HCT116 (cell line): ENCODE results near the gene ARID2. TPM values are rescaled to one million over a fixed set of nuclear protein-coding genes. Genes with fewer than 3 reads are reported as not detected.

Source experiments
- ATAC-seq: fragments of 200-7000 bp; cut with Tn5 transposase; 2 replicates; pipeline ENCODE4 v1.9.1; 2020; ENCODE audit warnings: mild to moderate bottlenecking, moderate library complexity
- BruUV-seq: library from RNA; stranded (reverse); fragments of 400-500 nt; replicated peaks from 2 replicates; lab custom pipeline; 2021; lab: Mats Ljungman, UMichigan
- CTCF ChIA-PET: fragments of 300-600 bp; sonication (Branson Sonifier 250); formaldehyde crosslinking; loops from one replicate; lab custom pipeline; 2021; ENCODE audit warnings: antibody characterized with exemption; lab: Charles Lee
- POLR2A ChIA-PET: fragments of 300-600, 350-600 bp; sonication (Branson Sonifier 250); formaldehyde crosslinking; loops from one replicate; lab custom pipeline; 2021; ENCODE audit warnings: antibody characterized with exemption; lab: Charles Lee
- RAD21 ChIA-PET, 2 experiments: fragments of 300-600 bp; sonication (Branson Sonifier 250); formaldehyde crosslinking; loops; one replicate each; lab custom pipeline; 2023; ENCODE audit warnings: low total read pairs in 2 of 2; ENCODE audit not compliant: uncharacterized antibody in 2 of 2, unreplicated experiment in 2 of 2, low non-redundant PET in 1 of 2; lab: Charles Lee
- DNase-seq: peaks from one replicate; pipeline ENCODE4 v3.0.0-alpha.2; 2010; ENCODE audit warnings: low read depth, low spot score
- H2AFZ ChIP-seq: fragments of 200-600 bp; shearing (Covaris generic), sonication (generic); 2 replicates; pipeline ENCODE4 v1.6.1; 2017; ENCODE audit warnings: low read depth, mixed run types, mixed read lengths, antibody characterized with exemption, low read length; ENCODE audit not compliant: poor library complexity, severe bottlenecking
- H3K27ac ChIP-seq: 2 replicates; pipeline ENCODE4 v1.5.1; 2012; ENCODE audit warnings: low read depth, low read length
- H3K27me3 ChIP-seq: fragments of 200-600 bp; sonication (generic); 2 replicates; pipeline ENCODE4 v1.6.1; 2016; ENCODE audit warnings: mixed run types, low read length, mixed read lengths; ENCODE audit not compliant: insufficient read depth
- H3K36me3 ChIP-seq, 2 experiments: fragments of 200-500 bp in 1 of 2; fragments of 200-600 bp in 1 of 2; sonication (Bioruptor generic) in 1 of 2; sonication (generic) in 1 of 2; 2 replicates each; pipeline versions ENCODE4 v1.5.1 to v1.6.1; 2014 to 2016; ENCODE audit warnings: low read length in 2 of 2, inconsistent platforms in 1 of 2, mixed read lengths in 1 of 2, mixed run types in 1 of 2; ENCODE audit not compliant: insufficient read depth in 2 of 2, control insufficient read depth in 1 of 2
- H3K4me1 ChIP-seq, 2 experiments: fragments of 200-600 bp in 1 of 2; sonication (generic) in 1 of 2; 2 replicates each; pipeline versions ENCODE4 v1.5.1 to v1.6.1; 2012 to 2017; ENCODE audit warnings: low read length in 2 of 2, inconsistent platforms in 1 of 2, mild to moderate bottlenecking in 1 of 2, mixed read lengths in 1 of 2, mixed run types in 1 of 2, moderate library complexity in 1 of 2; ENCODE audit not compliant: insufficient read depth in 2 of 2, control insufficient read depth in 1 of 2
- H3K4me2 ChIP-seq: fragments of 200-600 bp; sonication (generic); 2 replicates; pipeline ENCODE4 v1.6.1; 2017; ENCODE audit warnings: mixed run types, low read length, mixed read lengths
- H3K4me3 ChIP-seq, 2 experiments: fragments of 200-600 bp in 1 of 2; sonication (generic) in 1 of 2; replicated peaks in 1 of 2; 2 replicates each; pipeline ENCODE4 v1.5.1; 2011 to 2016; ENCODE audit warnings: low read length in 2 of 2, control low read depth in 1 of 2, low read depth in 1 of 2, mild to moderate bottlenecking in 1 of 2, mixed read lengths in 1 of 2, mixed run types in 1 of 2
- H3K79me2 ChIP-seq: fragments of 200-600 bp; sonication (generic); 2 replicates; pipeline ENCODE4 v1.6.1; 2017; ENCODE audit warnings: mild to moderate bottlenecking, mixed run types, low read length, moderate library complexity, mixed read lengths; ENCODE audit not compliant: insufficient read depth
- H3K9ac ChIP-seq: fragments of 200-600 bp; sonication (generic); 2 replicates; pipeline ENCODE4 v1.6.1; 2016; ENCODE audit warnings: low read length, mixed read lengths
- H3K9me2 ChIP-seq: fragments of 200-600 bp; sonication (generic), shearing (Covaris generic); 2 replicates; pipeline ENCODE4 v1.6.1; 2017; ENCODE audit warnings: mixed run types, mild to moderate bottlenecking, moderate library complexity; ENCODE audit not compliant: insufficient read depth
- H3K9me3 ChIP-seq, 2 experiments: fragments of 200-500 bp in 1 of 2; fragments of 200-600 bp in 1 of 2; sonication (Bioruptor generic) in 1 of 2; sonication (generic) in 1 of 2; 2 replicates each; pipeline ENCODE4 v1.6.1; 2014 to 2017; ENCODE audit warnings: low read length in 2 of 2, mixed read lengths in 2 of 2, inconsistent platforms in 1 of 2, low read depth in 1 of 2, mild to moderate bottlenecking in 1 of 2, mixed run types in 1 of 2, moderate library complexity in 1 of 2; ENCODE audit not compliant: control insufficient read depth in 1 of 2, insufficient read depth in 1 of 2
- H4K20me1 ChIP-seq: fragments of 200-600 bp; sonication (generic), shearing (Covaris generic); 2 replicates; pipeline ENCODE4 v1.6.1; 2017; ENCODE audit warnings: mixed run types, mild to moderate bottlenecking, moderate library complexity; ENCODE audit not compliant: insufficient read depth
- MAX ChIP-seq: IDR thresholded peaks from 2 replicates; pipeline ENCODE4 v1.6.1; 2012
- SIN3A ChIP-seq: IDR thresholded peaks from 2 replicates; pipeline ENCODE4 v1.6.1; 2012; ENCODE audit warnings: low read depth
- TCF7L2 ChIP-seq: IDR thresholded peaks from 2 replicates; pipeline ENCODE4 v1.7.0; 2011; ENCODE audit warnings: borderline replicate concordance, inconsistent platforms; ENCODE audit not compliant: insufficient read depth, insufficient read length; ENCODE audit errors: extremely low read depth
- YY1 ChIP-seq: IDR thresholded peaks from 2 replicates; pipeline ENCODE4 v1.6.1; 2011; ENCODE audit warnings: low read length, low read depth, moderate library complexity, mild to moderate bottlenecking; ENCODE audit not compliant: insufficient replicate concordance; ENCODE audit errors: extremely low read depth
- intact Hi-C: fragments of 100-400 bp; cut with micrococcal nuclease; formaldehyde crosslinking; loops from 2 replicates; pipeline ENCODE4 v1.10.0; 2022
- total RNA-seq: library from RNA; stranded (reverse); gene quantifications from one replicate; pipeline ENCODE4 v1.2.1, GENCODE V29; 2021; ENCODE audit not compliant: unreplicated experiment
- TF ChIP-seq, protein P1 (sequence below): IDR thresholded peaks from 2 replicates; pipeline ENCODE4 v1.6.1; 2012; ENCODE audit warnings: low read depth

Gene ARID2
- total RNA-seq, 1 experiment from 2014 or later: 30.5 TPM

- intact Hi-C loops: no loop called here
- TF ChIP-seq TCF7L2: no peak
- no peak for TF ChIP-seq YY1
- TF ChIP-seq, protein P1, sequence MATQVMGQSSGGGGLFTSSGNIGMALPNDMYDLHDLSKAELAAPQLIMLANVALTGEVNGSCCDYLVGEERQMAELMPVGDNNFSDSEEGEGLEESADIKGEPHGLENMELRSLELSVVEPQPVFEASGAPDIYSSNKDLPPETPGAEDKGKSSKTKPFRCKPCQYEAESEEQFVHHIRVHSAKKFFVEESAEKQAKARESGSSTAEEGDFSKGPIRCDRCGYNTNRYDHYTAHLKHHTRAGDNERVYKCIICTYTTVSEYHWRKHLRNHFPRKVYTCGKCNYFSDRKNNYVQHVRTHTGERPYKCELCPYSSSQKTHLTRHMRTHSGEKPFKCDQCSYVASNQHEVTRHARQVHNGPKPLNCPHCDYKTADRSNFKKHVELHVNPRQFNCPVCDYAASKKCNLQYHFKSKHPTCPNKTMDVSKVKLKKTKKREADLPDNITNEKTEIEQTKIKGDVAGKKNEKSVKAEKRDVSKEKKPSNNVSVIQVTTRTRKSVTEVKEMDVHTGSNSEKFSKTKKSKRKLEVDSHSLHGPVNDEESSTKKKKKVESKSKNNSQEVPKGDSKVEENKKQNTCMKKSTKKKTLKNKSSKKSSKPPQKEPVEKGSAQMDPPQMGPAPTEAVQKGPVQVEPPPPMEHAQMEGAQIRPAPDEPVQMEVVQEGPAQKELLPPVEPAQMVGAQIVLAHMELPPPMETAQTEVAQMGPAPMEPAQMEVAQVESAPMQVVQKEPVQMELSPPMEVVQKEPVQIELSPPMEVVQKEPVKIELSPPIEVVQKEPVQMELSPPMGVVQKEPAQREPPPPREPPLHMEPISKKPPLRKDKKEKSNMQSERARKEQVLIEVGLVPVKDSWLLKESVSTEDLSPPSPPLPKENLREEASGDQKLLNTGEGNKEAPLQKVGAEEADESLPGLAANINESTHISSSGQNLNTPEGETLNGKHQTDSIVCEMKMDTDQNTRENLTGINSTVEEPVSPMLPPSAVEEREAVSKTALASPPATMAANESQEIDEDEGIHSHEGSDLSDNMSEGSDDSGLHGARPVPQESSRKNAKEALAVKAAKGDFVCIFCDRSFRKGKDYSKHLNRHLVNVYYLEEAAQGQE: no peak
- no peak for TF ChIP-seq MAX
- TF ChIP-seq SIN3A: no peak
- Histone ChIP-seq H3K4me3 (no peak overlapping the region), H3K27ac (no peak overlapping the region), H3K4me1 (no peaks in the 10 kb centered on the region), H3K27me3 (no peaks in the 10 kb centered on the region), H3K9ac (no peak overlapping the region), H2AFZ (no peak overlapping the region), H3K36me3 (0 out of 4 replicates have a peak, but pooled peaks cover 2 to 9% of the 10 kb centered on the region in 2 experiments), H4K20me1 (no peaks in the 10 kb centered on the region), H3K9me2 (no peaks in the 10 kb centered on the region), H3K4me2 (no peak overlapping the region), H3K9me3 (no peaks in the 10 kb centered on the region), H3K79me2 (no peaks in the 10 kb centered on the region; the same call in 1 of the 2 replicates)
- ATAC-seq: no peak
- ChIA-PET POLR2A (no interaction called here), CTCF (no interaction called here), RAD21 (no interaction called here)
- BruUV-seq: no TSS peak
- DNase-seq: no peak
These were observed 142.9 kb downstream of the ARID2 start for GRCh38 chr12:45872446-45872845.
